ENCODE data around the gene VTI1A. TPM values are rescaled to one million over a fixed set of nuclear protein-coding genes. Genes with fewer than 3 reads are reported as not detected.

The VTI1A gene
- total and polyA plus RNA-seq, 2 experiments from 2014 or later = 26.8 to 31.0 TPM

DNA sequence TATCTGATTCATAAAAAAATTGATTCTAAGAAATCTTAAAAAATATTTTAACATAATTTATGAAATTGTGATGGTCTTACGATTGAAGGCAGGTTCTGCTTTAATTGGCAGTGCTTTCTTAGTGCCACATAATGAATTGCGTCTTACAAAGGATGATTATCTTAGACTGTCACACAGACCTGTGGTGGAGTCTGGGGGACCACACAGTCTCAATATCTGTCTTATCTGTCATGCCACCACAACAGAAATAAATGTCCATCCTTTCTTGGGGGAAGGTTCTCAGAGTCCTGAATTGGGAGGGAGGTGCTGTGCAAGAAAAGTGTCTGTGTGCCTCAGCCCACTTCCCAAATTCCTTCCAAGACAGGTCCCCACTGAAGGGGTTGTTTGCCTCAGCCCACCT, 34.3 kb upstream of the VTI1A start:
- H3K4me2 ChIP-seq = no peak overlapping the region
- no peaks in the 10 kb centered on the region for H4K20me1 ChIP-seq (replicated peaks; ENCODE audit: insufficient read depth)
- H3F3A ChIP-seq (replicated peaks; ENCODE audit: low read depth) = no peaks in the 10 kb centered on the region
- TF ChIP-seq, protein P1, sequence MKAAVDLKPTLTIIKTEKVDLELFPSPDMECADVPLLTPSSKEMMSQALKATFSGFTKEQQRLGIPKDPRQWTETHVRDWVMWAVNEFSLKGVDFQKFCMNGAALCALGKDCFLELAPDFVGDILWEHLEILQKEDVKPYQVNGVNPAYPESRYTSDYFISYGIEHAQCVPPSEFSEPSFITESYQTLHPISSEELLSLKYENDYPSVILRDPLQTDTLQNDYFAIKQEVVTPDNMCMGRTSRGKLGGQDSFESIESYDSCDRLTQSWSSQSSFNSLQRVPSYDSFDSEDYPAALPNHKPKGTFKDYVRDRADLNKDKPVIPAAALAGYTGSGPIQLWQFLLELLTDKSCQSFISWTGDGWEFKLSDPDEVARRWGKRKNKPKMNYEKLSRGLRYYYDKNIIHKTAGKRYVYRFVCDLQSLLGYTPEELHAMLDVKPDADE (IDR thresholded peaks at IDR 0.05) = no peak
- TF ChIP-seq, protein P2, sequence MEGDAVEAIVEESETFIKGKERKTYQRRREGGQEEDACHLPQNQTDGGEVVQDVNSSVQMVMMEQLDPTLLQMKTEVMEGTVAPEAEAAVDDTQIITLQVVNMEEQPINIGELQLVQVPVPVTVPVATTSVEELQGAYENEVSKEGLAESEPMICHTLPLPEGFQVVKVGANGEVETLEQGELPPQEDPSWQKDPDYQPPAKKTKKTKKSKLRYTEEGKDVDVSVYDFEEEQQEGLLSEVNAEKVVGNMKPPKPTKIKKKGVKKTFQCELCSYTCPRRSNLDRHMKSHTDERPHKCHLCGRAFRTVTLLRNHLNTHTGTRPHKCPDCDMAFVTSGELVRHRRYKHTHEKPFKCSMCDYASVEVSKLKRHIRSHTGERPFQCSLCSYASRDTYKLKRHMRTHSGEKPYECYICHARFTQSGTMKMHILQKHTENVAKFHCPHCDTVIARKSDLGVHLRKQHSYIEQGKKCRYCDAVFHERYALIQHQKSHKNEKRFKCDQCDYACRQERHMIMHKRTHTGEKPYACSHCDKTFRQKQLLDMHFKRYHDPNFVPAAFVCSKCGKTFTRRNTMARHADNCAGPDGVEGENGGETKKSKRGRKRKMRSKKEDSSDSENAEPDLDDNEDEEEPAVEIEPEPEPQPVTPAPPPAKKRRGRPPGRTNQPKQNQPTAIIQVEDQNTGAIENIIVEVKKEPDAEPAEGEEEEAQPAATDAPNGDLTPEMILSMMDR (conservative IDR thresholded peaks at IDR 0.05; ENCODE audit: low read depth in 2 of 2) = no peak
- TF ChIP-seq JUNB (IDR thresholded peaks at IDR 0.05; ENCODE audit: unreplicated experiment) (no peak), EZH2 (IDR thresholded peaks at IDR 0.05; ENCODE audit: low read depth, unreplicated experiment) (no peak), EZH2phosphoT487 (IDR thresholded peaks at IDR 0.05; ENCODE audit: unreplicated experiment) (no peak), ZNF114 (CRISPR knock-in tag; IDR thresholded peaks at IDR 0.05) (no peak), POLR2AphosphoS5 (IDR thresholded peaks at IDR 0.05; ENCODE audit: low read depth) (no peak), STAT1 (IDR thresholded peaks at IDR 0.05; ENCODE audit: unreplicated experiment) (no peak), NANOG (IDR thresholded peaks at IDR 0.05; ENCODE audit: borderline replicate concordance) (no peak), CREB1 (CRISPR knock-in tag; IDR thresholded peaks at IDR 0.05; ENCODE audit: low read depth) (no peak), ZNF331 (CRISPR knock-in tag; IDR thresholded peaks at IDR 0.05; ENCODE audit: low read depth) (no peak)
- TF ChIP-seq, protein P3, sequence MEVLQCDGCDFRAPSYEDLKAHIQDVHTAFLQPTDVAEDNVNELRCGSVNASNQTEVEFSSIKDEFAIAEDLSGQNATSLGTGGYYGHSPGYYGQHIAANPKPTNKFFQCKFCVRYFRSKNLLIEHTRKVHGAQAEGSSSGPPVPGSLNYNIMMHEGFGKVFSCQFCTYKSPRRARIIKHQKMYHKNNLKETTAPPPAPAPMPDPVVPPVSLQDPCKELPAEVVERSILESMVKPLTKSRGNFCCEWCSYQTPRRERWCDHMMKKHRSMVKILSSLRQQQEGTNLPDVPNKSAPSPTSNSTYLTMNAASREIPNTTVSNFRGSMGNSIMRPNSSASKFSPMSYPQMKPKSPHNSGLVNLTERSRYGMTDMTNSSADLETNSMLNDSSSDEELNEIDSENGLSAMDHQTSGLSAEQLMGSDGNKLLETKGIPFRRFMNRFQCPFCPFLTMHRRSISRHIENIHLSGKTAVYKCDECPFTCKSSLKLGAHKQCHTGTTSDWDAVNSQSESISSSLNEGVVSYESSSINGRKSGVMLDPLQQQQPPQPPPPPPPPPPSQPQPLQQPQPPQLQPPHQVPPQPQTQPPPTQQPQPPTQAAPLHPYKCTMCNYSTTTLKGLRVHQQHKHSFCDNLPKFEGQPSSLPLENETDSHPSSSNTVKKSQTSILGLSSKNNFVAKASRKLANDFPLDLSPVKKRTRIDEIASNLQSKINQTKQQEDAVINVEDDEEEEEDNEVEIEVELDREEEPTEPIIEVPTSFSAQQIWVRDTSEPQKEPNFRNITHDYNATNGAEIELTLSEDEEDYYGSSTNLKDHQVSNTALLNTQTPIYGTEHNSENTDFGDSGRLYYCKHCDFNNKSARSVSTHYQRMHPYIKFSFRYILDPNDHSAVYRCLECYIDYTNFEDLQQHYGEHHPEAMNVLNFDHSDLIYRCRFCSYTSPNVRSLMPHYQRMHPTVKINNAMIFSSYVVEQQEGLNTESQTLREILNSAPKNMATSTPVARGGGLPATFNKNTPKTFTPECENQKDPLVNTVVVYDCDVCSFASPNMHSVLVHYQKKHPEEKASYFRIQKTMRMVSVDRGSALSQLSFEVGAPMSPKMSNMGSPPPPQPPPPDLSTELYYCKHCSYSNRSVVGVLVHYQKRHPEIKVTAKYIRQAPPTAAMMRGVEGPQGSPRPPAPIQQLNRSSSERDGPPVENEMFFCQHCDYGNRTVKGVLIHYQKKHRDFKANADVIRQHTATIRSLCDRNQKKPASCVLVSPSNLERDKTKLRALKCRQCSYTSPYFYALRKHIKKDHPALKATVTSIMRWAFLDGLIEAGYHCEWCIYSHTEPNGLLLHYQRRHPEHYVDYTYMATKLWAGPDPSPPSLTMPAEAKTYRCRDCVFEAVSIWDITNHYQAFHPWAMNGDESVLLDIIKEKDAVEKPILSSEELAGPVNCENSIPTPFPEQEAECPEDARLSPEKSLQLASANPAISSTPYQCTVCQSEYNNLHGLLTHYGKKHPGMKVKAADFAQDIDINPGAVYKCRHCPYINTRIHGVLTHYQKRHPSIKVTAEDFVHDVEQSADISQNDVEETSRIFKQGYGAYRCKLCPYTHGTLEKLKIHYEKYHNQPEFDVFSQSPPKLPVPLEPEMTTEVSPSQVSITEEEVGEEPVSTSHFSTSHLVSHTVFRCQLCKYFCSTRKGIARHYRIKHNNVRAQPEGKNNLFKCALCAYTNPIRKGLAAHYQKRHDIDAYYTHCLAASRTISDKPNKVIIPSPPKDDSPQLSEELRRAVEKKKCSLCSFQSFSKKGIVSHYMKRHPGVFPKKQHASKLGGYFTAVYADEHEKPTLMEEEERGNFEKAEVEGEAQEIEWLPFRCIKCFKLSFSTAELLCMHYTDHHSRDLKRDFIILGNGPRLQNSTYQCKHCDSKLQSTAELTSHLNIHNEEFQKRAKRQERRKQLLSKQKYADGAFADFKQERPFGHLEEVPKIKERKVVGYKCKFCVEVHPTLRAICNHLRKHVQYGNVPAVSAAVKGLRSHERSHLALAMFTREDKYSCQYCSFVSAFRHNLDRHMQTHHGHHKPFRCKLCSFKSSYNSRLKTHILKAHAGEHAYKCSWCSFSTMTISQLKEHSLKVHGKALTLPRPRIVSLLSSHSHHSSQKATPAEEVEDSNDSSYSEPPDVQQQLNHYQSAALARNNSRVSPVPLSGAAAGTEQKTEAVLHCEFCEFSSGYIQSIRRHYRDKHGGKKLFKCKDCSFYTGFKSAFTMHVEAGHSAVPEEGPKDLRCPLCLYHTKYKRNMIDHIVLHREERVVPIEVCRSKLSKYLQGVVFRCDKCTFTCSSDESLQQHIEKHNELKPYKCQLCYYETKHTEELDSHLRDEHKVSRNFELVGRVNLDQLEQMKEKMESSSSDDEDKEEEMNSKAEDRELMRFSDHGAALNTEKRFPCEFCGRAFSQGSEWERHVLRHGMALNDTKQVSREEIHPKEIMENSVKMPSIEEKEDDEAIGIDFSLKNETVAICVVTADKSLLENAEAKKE (CRISPR knock-in tag; IDR thresholded peaks at IDR 0.05) = no peak
- TF ChIP-seq, protein P4, sequence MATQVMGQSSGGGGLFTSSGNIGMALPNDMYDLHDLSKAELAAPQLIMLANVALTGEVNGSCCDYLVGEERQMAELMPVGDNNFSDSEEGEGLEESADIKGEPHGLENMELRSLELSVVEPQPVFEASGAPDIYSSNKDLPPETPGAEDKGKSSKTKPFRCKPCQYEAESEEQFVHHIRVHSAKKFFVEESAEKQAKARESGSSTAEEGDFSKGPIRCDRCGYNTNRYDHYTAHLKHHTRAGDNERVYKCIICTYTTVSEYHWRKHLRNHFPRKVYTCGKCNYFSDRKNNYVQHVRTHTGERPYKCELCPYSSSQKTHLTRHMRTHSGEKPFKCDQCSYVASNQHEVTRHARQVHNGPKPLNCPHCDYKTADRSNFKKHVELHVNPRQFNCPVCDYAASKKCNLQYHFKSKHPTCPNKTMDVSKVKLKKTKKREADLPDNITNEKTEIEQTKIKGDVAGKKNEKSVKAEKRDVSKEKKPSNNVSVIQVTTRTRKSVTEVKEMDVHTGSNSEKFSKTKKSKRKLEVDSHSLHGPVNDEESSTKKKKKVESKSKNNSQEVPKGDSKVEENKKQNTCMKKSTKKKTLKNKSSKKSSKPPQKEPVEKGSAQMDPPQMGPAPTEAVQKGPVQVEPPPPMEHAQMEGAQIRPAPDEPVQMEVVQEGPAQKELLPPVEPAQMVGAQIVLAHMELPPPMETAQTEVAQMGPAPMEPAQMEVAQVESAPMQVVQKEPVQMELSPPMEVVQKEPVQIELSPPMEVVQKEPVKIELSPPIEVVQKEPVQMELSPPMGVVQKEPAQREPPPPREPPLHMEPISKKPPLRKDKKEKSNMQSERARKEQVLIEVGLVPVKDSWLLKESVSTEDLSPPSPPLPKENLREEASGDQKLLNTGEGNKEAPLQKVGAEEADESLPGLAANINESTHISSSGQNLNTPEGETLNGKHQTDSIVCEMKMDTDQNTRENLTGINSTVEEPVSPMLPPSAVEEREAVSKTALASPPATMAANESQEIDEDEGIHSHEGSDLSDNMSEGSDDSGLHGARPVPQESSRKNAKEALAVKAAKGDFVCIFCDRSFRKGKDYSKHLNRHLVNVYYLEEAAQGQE (IDR thresholded peaks at IDR 0.05; ENCODE audit: unreplicated experiment) = no peak
- peaks cover 5% of the 10 kb centered on the region for H3K27me3 Mint-ChIP-seq (ENCODE audit: insufficient read depth, low read depth, poor library complexity)
- no peaks in the 10 kb centered on the region for H3K36me3 Mint-ChIP-seq (ENCODE audit: low read depth)
- no peaks in the 10 kb centered on the region for H3K4me1 Mint-ChIP-seq
- H2AFZ ChIP-seq = no peak overlapping the region
- no peaks in the 10 kb centered on the region for H3K27me3 ChIP-seq (ENCODE audit: insufficient read depth)
- no peak overlapping the region for H3K27ac ChIP-seq (ENCODE audit: low read depth)
- no peak for ATAC-seq
- no peaks in the 10 kb centered on the region for H3K4me1 ChIP-seq (ENCODE audit: insufficient read depth)
- no peaks in the 10 kb centered on the region for H3K36me3 ChIP-seq (ENCODE audit: insufficient read depth)
- H3K27ac Mint-ChIP-seq = no peak overlapping the region
- no peak overlapping the region for H3K4me3 Mint-ChIP-seq
- no peak overlapping the region for H3K4me3 ChIP-seq
- H3K9me2 ChIP-seq (ENCODE audit: insufficient read depth) = 0 out of 2 replicates have a peak, but pooled peaks cover 2% of the 10 kb centered on the region
- DNase-seq (ENCODE audit: low spot score) = no peak
- H3K79me2 ChIP-seq (replicated peaks; ENCODE audit: insufficient read depth) = no peaks in the 10 kb centered on the region
- peaks cover 2% of the 10 kb centered on the region; the same call in 1 of the 3 replicates for H3K9me3 Mint-ChIP-seq
